Activated CD4-positive, alpha-beta T cell treated with anti-CD3 and anti-CD28 coated beads for 36 hours (primary cell): ENCODE results near the gene CDH4. TPM values are rescaled to one million over a fixed set of nuclear protein-coding genes. Genes with fewer than 3 reads are reported as not detected.

Source experiments
- ATAC-seq: fragments of 200-7000 bp; cut with Tn5 transposase; one replicate; pipeline ENCODE4 v1.10.0; 2021; ENCODE audit warnings: mild to moderate bottlenecking, moderate library complexity
- CTCF ChIA-PET: fragments of 350-600 bp; sonication (Branson Sonifier 250); formaldehyde crosslinking; loops from one replicate; lab custom pipeline; 2021; ENCODE audit warnings: antibody characterized with exemption; lab: Charles Lee
- POLR2A ChIA-PET: fragments of 350-600 bp; sonication (Branson Sonifier 250); formaldehyde crosslinking; loops from one replicate; lab custom pipeline; 2021; ENCODE audit warnings: antibody characterized with exemption, inconsistent platforms; lab: Charles Lee
- DNase-seq: peaks from one replicate; pipeline ENCODE4 v3.0.0-alpha.2; 2020
- H3K27ac Mint-ChIP-seq: one replicate; pipeline ENCODE4 v1.8.0; 2021; ENCODE audit warnings: mixed read lengths
- H3K27me3 Mint-ChIP-seq: one replicate; pipeline ENCODE4 v1.8.0; 2021; ENCODE audit warnings: mixed read lengths
- H3K36me3 Mint-ChIP-seq: one replicate; pipeline ENCODE4 v1.8.0; 2021; ENCODE audit warnings: low read depth, mixed read lengths
- H3K4me1 Mint-ChIP-seq: one replicate; pipeline ENCODE4 v1.8.0; 2021; ENCODE audit warnings: mixed read lengths
- H3K4me3 Mint-ChIP-seq: one replicate; pipeline ENCODE4 v1.8.0; 2021; ENCODE audit warnings: mild to moderate bottlenecking, moderate library complexity, mixed read lengths
- H3K9me3 Mint-ChIP-seq: one replicate; pipeline ENCODE4 v1.8.0; 2021; ENCODE audit warnings: low read depth, mixed read lengths
- intact Hi-C, 2 experiments: fragments of 100-400 bp; cut with DNase I in 1 of 2; cut with micrococcal nuclease in 1 of 2; formaldehyde crosslinking; loops; one replicate each; pipeline versions ENCODE4 v1.14.2 to v1.15.1; 2022 to 2024; cut with DNase I, micrococcal nuclease
- total RNA-seq, 2 experiments: library from RNA; stranded (reverse); gene quantifications; one replicate each; pipeline ENCODE4 v1.2.3, GENCODE V29; 2021

Gene CDH4
- total RNA-seq, 2 experiments from 2014 or later = not detected

DNA sequence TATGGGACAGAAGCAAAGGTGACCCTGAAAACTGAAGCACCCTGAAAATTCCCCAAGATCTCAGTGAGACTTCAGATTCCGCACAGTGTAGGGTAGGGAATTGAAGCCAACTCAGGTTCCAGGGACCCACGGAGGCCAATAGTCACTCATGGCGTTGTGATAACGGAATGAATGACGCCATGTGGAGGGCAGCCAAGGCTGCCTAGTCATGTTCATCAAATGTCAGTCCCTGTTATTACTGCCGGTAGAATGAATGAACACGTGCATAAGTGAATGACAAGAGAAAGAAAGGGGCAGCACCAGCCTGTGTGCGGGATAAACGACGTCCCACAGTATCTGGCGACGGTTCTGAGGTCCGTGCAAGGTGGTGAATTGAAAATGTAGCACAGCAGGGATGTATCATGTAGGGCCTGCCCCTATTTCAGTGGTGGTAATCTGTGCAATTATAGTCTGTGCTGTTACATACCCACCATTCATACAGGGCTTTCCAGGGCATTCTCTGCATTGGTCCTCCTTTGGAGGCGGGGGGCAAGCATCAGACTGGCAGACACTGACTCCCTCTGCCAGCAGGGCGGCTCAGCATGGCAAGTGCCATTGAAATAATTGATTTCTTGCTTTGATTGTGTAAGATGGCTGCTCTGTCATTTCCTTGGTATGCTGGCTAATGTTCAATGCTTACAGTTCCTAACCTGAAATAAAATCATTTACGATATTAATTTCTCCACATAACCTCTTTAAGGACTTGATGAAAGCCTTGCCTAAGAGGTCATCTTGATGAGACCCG, 386.9 kb downstream of the CDH4 start:
- ChIA-PET POLR2A (no interaction called here), CTCF (no interaction called here)
- Mint-ChIP-seq H3K4me3 (no peak overlapping the region), H3K27ac (no peak overlapping the region), H3K36me3 (no peaks in the 10 kb centered on the region), H3K9me3 (no peaks in the 10 kb centered on the region), H3K27me3 (no peaks in the 10 kb centered on the region), H3K4me1 (no peaks in the 10 kb centered on the region)
- intact Hi-C loops = no loop called here
- DNase-seq = no peak
- ATAC-seq = no peak

DNA sequence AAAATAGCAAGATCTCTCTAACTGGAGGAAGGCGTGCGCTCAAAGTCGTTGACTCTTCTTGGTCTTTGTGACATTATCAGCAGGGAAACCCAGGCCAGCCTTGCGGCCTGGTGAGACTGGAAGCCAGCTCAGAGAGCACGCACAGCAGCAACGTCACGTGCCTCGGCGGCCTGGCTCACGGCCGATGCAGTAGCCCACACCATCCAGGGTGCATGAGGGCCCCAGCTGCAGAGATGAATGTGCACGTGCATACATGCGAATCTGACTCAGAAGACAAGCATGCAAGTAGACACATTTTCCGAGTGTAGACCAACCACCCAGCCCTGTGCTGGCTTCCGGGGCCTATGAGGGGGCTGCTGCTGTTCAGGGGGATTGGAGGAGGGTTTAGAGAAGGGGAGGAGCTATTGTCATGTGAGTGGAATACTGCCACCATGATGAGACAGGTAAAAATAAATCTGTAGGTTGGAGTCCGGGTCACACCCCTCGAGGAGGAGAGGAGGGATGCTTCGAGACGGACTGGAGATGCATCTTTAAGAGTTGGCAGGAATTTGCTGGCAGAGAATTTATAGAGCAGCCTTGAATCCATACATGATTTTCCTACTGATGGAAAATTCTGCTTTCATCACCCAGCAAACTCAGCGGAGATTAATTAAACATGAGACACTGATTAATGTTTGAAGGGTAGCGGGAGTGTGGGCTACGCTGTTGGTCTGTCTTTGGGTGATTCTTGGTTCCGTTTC, 388.2 kb downstream of the CDH4 start:
- no peak for DNase-seq
- Mint-ChIP-seq H3K27me3 (no peaks in the 10 kb centered on the region), H3K4me1 (no peaks in the 10 kb centered on the region), H3K36me3 (no peaks in the 10 kb centered on the region), H3K4me3 (no peak overlapping the region), H3K9me3 (no peaks in the 10 kb centered on the region), H3K27ac (no peak overlapping the region)
- ChIA-PET POLR2A (no interaction called here), CTCF (interaction anchor here (0.7 kb wide), 1 partner anchor 21 kb away, joined by 3 read pairs; no protein-coding TSS in a partner anchor)
- no peak for ATAC-seq
- intact Hi-C loops = no loop called here

DNA sequence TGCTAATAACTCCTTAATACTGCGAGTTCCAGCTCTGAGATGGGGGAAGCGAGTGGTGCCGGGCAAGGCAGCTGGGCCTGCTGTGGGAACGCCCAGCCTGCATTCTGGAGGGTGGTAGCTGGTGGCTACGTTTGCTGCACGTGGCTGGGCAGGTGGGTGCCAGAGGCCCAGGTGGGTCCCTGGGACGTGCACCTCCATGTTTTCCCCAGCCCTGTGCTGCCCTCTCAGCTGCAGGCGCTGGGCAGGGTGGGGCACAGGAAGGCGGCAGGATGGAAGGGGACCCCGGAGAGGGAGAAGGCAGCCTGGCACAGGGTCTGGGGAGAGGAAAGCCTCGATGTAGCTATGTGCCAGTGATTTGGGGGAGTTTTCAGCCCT, 388.8 kb downstream of the CDH4 start:
- intact Hi-C loops = no loop called here
- no peak overlapping the region for H3K4me3 Mint-ChIP-seq
- no peak for DNase-seq

DNA sequence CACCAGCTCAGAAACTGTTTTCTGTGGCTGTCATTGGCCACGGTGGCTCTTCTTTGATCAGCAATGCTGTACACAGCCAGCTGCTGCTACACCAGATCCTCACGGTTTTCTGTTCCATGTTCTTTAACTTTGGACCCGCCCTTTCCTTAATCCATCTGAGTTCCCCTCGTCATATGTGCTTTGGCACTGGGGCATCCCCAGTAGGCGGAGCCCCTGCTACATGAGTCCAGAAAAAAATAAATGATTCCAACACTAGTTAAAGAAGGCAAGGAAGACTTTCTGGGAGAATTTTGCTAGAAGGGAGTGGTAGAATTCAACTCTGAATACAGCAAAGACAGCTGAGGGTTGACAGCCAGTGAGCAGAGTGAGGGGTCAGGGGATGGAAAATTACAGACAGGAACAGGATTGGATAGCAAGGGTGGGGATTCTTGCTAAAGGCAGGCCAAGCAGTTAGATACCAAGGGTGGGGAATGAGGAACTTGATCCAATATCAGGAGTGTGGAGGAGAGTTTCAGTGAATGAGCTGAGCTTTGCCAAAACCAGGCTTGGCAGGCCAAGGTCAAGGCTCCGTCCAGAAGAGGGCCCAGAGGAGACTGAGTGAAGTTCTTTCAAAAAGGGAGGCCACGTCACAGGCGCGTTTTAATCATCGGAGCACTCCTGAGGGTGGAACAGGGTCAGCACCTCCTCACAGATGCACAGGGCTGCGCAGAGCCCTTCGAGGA, 391.8 kb downstream of the CDH4 start:
- Mint-ChIP-seq H3K36me3 (no peaks in the 10 kb centered on the region), H3K9me3 (no peaks in the 10 kb centered on the region), H3K27ac (no peak overlapping the region), H3K27me3 (no peaks in the 10 kb centered on the region), H3K4me1 (no peaks in the 10 kb centered on the region), H3K4me3 (no peak overlapping the region)
- ATAC-seq = no peak
- ChIA-PET CTCF (no interaction called here), POLR2A (no interaction called here)
- no peak for DNase-seq
- intact Hi-C loops = no loop called here

More for the DNA sequence above, 388.8 kb downstream of the CDH4 start:
- Mint-ChIP-seq H3K9me3 (no peaks in the 10 kb centered on the region), H3K4me1 (no peaks in the 10 kb centered on the region), H3K27me3 (no peaks in the 10 kb centered on the region), H3K27ac (no peak overlapping the region), H3K36me3 (no peaks in the 10 kb centered on the region)
- POLR2A ChIA-PET = no interaction called here
- no peak for ATAC-seq
- CTCF ChIA-PET = no interaction called here

DNA sequence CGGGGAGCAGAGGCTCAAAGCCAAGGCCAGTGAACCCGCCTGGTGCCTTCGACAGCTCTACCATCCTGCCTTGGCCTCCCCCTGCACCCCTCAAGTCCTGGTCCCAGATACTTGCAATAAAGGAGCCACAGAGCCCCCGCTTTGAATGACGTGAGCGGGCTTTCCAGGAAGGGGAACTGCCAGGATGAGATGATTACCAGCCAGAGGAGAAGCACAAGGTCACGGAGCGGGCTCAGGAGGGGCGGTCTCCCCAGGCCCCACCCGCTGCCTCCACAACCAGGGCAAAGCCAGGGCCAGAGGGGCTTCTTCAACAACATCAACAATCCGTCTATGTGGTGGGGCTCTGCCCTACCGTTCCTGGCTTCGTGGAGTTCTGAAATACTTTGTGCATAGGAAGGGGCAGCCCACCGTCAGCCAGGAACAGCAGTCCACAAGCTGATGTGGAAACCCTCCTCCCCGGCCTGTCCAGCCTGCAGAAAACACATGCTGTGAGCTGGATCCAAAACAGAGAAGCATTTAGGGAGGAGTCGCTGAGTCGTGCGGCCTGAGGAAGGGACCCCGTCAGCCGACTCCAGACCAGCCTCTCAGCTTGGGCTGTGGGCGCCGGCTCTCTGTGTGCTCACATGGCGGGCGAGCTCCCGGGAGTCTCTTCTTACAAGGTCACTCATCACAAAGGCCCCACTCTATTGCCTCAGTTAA, 392.5 kb downstream of the CDH4 start:
- no peak overlapping the region for H3K4me3 Mint-ChIP-seq
- H3K36me3 Mint-ChIP-seq = no peaks in the 10 kb centered on the region
- DNase-seq (no peak), ATAC-seq (no peak)
- H3K27me3 Mint-ChIP-seq = no peaks in the 10 kb centered on the region
- no peak overlapping the region for H3K27ac Mint-ChIP-seq
- POLR2A ChIA-PET = no interaction called here
- no peaks in the 10 kb centered on the region for H3K9me3 Mint-ChIP-seq
- intact Hi-C loops = no loop called here
- H3K4me1 Mint-ChIP-seq = no peaks in the 10 kb centered on the region
- CTCF ChIA-PET = no interaction called here

DNA sequence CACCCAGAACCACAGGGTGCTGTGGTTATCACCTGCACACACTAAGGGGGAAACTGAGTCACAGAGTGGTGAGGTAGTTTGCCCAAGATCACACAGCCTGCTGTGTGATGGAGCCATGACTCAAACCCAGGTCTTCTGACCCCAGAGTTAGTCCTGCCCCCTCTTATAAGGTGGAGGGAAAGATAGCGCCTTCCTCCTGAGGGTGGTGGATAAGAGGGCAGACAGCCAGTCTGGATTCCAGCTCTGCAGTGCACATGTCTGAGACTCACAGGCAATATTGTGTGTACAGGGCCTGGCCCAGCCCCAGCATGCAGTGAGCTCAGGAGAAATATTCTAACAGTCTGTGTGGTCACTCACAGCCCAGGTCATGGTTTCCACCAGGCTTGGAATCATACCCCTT, 393.7 kb downstream of the CDH4 start:
- no peak overlapping the region for H3K4me3 Mint-ChIP-seq
- POLR2A ChIA-PET = no interaction called here

DNA sequence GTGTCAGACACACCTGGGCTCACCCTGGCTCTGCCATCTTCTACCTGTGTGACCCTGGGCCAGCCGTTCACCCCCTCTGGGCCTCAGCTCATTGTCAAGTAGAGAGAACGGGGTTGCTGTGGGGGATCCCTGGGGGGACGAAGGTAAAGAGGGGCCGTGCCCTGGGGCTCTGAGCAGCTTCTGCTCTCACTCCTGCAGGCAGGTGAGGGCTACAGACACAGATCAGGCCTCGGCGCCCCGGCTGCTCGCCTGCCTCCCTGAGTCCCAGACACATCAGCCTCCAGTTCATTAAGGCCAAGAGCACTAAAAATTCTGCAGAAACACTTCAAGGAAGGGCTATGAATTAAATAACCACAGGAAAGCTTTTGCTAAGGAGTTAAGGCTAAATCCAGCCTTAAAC, 394.4 kb downstream of the CDH4 start:
- CTCF ChIA-PET = interaction anchor here (0.6 kb wide), 1 partner anchor 687 kb away, joined by 3 read pairs; no protein-coding TSS in a partner anchor
- Mint-ChIP-seq H3K9me3 (no peaks in the 10 kb centered on the region), H3K4me1 (no peaks in the 10 kb centered on the region), H3K4me3 (no peak overlapping the region), H3K36me3 (no peaks in the 10 kb centered on the region), H3K27ac (no peak overlapping the region), H3K27me3 (no peaks in the 10 kb centered on the region)
- ATAC-seq (no peak), DNase-seq (no peak)
- POLR2A ChIA-PET = no interaction called here
- intact Hi-C loops = no loop called here

More for the DNA sequence above, 393.7 kb downstream of the CDH4 start:
- Mint-ChIP-seq H3K9me3 (no peaks in the 10 kb centered on the region), H3K27me3 (no peaks in the 10 kb centered on the region), H3K36me3 (no peaks in the 10 kb centered on the region), H3K4me1 (no peaks in the 10 kb centered on the region), H3K27ac (no peak overlapping the region)
- no peak for DNase-seq
- intact Hi-C loops = no loop called here
- CTCF ChIA-PET = no interaction called here
- ATAC-seq = no peak

DNA sequence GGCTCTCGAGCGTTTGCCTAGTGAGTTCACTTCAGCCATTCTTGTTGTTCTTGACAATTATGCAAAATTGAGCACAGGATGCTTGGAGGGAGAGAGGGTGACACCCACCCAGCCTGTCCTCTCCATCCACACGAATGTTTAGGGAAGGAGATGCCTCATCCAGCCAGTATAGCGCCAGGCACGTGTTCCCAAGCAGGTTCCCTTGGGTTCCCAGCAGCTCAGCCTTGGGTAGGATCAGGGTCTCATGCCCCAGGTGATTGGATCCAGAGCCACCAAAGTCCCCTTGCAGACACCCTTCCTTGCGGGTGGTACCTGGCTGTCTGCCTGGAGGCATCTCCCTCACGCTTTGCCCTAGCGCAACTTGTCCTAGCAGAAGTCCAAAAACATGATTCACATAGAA, 394.9 kb downstream of the CDH4 start:
- Mint-ChIP-seq H3K9me3 (no peaks in the 10 kb centered on the region), H3K27me3 (no peaks in the 10 kb centered on the region), H3K36me3 (no peaks in the 10 kb centered on the region), H3K27ac (no peak overlapping the region), H3K4me3 (no peak overlapping the region), H3K4me1 (no peaks in the 10 kb centered on the region)
- intact Hi-C loops = no loop called here
- no peak for ATAC-seq
- ChIA-PET CTCF (interaction anchor here (0.6 kb wide), 1 partner anchor 687 kb away, joined by 3 read pairs; no protein-coding TSS in a partner anchor), POLR2A (no interaction called here)
- DNase-seq = no peak

DNA sequence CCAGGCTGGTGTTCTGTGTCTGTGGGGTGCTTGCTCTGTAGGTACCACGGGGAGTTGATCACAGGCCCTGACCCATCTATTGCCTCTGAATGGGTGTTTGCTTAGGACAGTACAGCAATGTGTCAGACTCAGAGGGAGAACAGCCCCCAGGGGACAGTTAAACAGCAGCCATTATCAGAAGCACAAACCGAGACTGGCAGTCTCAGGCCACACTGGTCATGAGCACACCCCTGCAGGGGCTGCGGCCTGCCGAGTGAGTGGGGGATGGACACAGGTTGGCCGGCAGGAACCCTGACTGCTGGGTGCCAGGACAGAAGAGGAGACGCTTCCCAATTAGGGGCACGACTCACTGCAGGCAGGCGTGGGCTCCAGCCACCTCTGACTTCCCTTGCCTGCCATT, 395.6 kb downstream of the CDH4 start:
- ATAC-seq (no peak), DNase-seq (no peak)
- ChIA-PET CTCF (interaction anchor here (0.7 kb wide), 1 partner anchor 35 kb away, joined by 3 read pairs; no protein-coding TSS in a partner anchor), POLR2A (no interaction called here)
- no peak overlapping the region for H3K4me3 Mint-ChIP-seq
- no peaks in the 10 kb centered on the region for H3K27me3 Mint-ChIP-seq
- H3K4me1 Mint-ChIP-seq = no peaks in the 10 kb centered on the region
- no peak overlapping the region for H3K27ac Mint-ChIP-seq
- no peaks in the 10 kb centered on the region for H3K36me3 Mint-ChIP-seq
- H3K9me3 Mint-ChIP-seq = no peaks in the 10 kb centered on the region
- intact Hi-C loops = no loop called here

DNA sequence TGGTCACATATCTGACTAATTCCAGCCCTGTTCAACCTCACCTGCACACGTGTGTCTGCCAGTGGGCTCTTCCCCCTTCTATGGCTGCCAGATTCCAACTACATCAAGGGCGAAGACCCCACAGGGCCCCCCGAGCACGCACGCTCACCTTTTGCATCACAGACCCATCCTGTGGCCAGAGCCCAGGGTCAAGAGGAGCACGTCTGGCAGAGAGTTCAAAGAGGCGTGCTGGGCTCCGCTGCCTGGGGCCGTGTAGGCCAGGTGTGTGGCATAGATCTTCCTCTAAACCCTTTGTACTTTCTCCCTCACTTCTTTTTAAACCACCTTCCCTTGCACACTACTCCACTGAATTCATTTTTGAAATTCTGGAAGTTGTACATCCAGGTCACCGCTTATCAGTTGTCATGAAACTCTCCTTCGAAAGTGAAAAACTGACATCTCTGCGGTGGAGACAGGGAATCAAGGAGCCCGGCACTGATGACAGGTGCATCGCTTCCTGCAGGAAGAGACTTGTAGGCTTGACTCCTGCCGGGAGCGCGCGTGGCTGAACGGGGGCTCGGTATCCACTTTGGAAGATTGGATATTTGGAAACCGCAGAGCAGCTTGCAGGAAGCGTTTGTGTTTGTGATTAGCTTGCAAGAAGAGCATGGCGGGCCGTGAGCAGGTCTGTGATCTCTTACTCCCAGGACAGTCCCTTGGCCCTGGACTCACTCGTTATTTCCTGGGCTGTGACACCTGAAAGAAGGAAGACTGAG, 397.2 kb downstream of the CDH4 start:
- CTCF ChIA-PET = no interaction called here
- H3K4me1 Mint-ChIP-seq = no peaks in the 10 kb centered on the region
- H3K27me3 Mint-ChIP-seq = no peaks in the 10 kb centered on the region

DNA sequence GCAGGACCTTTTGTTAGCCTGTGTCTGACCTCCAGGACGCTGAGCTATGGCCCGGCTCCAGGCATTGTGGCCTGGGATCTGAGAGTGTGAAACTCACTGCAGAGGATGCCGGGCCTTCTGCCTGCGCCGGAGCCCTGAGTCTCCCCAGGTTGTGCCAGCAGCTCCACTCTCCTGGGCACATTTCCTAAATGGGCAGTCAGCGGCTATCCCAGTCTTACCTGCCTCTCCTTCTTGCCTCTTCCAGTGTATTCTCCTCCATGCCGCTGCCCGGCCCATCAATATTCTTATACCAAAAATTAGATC, 397.8 kb downstream of the CDH4 start:
- Mint-ChIP-seq H3K4me1 (no peaks in the 10 kb centered on the region), H3K36me3 (no peaks in the 10 kb centered on the region), H3K4me3 (no peak overlapping the region), H3K27ac (no peak overlapping the region), H3K27me3 (no peaks in the 10 kb centered on the region), H3K9me3 (peaks cover 4% of the 10 kb centered on the region)
- ChIA-PET CTCF (no interaction called here), POLR2A (no interaction called here)
- intact Hi-C loops = no loop called here
- no peak for DNase-seq
- no peak for ATAC-seq

More for the DNA sequence above, 397.2 kb downstream of the CDH4 start:
- Mint-ChIP-seq H3K27ac (no peak overlapping the region), H3K4me3 (no peak overlapping the region), H3K36me3 (no peaks in the 10 kb centered on the region), H3K9me3 (peaks cover 3% of the 10 kb centered on the region)
- POLR2A ChIA-PET = no interaction called here
- ATAC-seq (no peak), DNase-seq (no peak)
- intact Hi-C loops = no loop called here
